ENCODE results near the gene CD151. TPM values are rescaled to one million over a fixed set of nuclear protein-coding genes. Genes with fewer than 3 reads are reported as not detected.

The CD151 gene
- total RNA-seq, 4 donors from 2014 or later: 307 to 1,070 (median 520) TPM

DNA sequence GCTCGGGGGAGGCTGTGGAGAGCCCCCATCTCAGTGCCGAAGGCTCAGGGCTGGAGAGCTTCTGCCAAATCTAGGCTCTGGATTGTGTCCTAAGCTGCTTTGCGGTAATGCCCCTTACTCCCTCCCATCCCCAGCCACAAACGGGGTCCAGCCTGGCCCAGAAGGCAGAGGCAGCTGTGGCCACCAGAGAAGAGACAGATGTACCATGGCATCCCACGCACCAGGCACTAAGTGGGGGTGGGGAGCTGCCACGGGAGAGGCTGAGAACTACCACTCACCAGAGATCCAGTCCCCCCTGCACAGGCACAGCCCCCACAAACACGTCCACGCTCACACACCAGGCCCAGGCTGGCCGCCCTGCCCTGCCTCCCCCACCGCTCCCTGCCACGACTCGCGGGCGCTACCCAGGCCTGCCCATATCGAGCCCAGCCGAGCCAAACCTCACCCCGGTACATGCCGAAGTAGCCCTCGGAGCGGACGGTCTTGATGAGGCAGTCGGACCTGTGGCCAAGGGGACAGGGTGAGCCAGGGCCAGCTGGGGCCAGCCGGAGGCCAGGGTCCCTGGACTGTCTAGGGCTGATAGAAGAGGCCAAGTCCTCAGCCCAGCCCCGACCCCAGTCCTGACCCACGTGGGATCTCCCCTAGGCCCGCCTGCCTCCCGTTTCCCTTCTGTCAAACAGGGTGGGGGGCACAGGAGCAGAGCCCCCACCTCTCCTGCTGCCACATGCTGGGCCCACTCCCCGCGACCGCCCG is 38.6 kb upstream of the CD151 start:
- TF ChIP-seq, protein P1, sequence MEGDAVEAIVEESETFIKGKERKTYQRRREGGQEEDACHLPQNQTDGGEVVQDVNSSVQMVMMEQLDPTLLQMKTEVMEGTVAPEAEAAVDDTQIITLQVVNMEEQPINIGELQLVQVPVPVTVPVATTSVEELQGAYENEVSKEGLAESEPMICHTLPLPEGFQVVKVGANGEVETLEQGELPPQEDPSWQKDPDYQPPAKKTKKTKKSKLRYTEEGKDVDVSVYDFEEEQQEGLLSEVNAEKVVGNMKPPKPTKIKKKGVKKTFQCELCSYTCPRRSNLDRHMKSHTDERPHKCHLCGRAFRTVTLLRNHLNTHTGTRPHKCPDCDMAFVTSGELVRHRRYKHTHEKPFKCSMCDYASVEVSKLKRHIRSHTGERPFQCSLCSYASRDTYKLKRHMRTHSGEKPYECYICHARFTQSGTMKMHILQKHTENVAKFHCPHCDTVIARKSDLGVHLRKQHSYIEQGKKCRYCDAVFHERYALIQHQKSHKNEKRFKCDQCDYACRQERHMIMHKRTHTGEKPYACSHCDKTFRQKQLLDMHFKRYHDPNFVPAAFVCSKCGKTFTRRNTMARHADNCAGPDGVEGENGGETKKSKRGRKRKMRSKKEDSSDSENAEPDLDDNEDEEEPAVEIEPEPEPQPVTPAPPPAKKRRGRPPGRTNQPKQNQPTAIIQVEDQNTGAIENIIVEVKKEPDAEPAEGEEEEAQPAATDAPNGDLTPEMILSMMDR (IDR thresholded peaks at IDR 0.05; ENCODE audit: low read depth): no peak

DNA sequence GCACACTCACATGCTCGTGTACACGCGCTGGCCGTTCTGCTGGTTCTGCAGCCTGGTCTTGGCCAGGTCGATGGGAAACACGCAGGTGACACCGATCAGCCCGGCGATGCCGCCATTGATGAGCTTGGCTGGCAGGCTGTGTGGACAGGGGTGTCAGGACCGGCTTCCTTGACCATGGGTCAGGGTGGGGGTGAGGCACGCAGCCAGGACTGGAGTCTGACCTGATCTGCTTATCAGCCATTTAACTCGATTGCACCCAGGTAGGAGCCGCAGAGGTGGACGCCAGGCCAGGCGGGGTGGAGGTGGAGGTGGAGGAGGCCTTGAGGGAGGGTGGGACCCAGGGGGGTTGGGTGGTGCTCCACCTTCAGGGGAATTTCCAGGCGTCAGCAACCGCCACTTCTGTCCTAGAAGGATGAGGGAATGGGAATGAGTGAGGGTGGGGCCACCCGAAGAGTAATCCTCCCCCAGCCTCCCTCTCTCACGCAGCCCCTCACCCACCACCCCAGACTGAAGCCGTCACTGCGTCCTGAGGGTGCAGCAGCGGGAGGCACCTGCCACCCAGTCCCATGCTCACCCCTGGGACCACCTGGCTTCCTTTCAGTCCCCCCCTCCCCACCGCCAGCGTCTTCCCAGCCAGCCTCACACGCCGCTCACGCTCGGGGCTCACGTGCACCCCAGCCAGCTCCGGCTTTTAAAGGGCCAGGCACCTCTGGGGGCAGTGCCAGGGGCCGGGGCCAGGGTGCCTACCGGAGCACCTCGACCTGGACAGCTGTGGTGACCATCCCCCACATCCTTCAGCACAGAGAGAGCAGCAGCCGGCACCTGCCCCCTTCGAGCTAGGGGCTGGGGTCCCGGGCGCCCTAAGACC is 37.8 kb upstream of the CD151 start:
- TF ChIP-seq, protein P1 (IDR thresholded peaks at IDR 0.05; ENCODE audit: low read depth): no peak

DNA sequence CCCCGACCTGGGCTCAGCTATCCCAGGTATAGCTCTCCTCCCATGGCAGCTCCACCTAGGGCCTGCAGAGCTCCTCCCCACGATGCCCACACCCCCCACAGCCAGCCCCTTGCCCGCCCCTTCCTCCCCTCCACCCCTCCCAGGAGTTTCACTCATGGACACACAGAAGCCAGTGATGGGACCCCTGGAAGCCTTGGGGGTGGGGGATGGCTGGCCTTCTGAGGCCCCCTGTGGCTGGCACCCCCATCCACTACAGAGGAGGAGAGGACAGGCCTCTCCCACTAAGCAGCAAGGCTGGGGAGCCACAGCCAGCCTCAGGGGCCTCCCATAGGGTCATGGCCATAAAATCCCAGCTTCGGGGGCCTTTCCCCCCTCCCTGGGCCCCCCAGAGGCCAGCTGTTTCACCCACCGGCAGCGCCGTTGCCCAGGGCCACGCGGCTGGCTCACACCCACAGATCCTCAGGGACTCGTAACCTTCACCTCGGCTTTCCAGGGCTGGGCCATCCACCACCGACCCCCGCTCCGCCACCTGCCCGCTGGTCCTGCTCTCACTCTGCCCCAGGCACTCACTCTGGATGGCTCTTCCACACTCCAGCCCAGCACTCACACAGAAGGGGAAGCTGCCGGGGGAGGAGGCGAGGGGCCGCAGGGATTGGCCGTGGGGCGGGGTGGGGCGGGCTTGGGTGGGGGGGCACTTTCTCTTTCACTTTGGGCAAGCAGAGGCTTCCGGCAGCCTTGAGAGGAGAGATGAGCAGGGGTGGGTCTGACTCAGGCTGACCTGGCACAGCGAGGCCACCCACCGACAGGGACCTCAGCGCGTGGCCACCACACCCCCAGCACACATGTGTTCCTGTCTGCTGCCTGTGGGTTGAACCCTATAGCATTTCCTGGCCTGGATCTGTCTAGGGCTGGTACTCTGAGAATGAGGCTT is 36.9 kb upstream of the CD151 start:
- TF ChIP-seq, protein P1 (IDR thresholded peaks at IDR 0.05; ENCODE audit: low read depth): no peak

DNA sequence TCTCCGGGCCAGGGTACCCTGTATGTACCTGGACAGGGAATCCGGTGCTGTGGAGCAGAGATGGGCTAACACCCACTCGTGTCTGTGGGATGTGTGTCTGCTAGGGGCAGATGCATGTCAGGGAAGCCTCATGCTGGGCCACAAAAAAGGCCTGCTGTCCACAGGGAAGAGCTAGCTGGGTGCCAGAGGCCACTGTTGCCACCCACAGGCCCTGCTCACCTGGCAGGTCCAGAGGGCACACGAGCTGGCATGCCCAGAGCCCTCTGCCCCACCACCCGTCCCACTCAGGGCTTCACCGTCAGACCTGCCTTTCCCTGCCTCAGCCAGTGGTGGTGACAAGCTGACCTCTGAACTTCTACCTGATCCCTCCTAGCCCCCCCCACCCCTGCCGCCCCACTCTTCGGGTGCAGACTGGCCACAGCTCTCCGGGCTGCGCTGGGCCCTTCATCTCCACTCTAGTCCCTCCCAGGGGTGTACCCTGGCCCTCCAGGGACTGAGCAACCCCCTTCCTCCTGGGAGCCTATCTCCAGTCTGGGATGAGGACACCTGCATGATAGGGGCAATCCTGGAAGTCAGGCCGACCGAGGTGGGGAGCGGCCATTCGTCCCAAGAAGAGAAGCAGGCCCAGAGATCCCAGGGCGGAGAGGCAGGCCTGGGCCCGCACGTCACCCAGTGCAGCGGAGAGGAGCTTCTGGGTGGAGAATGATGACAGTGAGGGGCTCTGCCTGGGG is 36.0 kb upstream of the CD151 start:
- TF ChIP-seq, protein P1 (IDR thresholded peaks at IDR 0.05; ENCODE audit: low read depth): no peak

DNA sequence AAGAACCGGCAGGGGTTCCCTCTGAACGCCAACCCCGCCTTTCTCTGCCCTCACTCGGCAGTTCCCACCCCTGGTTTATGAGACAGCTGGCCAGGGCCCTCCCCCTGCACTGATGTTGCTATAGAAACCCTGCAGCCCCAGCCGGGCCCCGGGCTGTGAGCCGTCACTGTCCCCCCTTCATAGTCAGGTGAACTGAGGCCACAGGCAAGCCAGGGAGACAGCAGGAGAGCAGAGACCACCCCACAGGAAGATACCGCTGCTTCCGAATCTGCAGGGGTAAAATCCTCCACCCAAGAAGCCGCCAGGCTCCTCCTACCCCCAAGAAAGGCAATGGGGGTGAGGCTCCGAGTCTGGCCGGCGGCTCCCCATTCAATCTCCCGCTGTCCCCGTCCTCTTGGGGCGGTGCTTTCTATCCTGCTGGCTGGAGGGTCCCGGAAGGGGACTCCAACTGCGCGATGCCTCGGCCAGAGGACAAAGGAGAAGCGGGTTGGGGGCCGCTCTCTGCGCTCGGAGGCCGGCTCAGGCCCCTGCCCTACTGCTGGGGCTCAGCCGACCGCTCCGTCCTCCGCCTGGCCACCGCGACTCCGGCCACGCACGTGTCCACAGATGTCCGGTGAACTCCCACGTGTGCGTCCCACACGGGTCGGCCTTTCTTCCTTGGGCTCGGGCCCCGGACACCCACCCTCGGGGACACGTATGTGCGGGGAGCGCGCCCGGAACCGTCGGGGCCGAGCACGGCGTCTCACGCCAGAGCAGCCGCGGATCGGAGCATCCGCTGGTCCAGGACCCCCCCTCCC is 35.3 kb upstream of the CD151 start:
- TF ChIP-seq, protein P1 (IDR thresholded peaks at IDR 0.05; ENCODE audit: low read depth): no peak

DNA sequence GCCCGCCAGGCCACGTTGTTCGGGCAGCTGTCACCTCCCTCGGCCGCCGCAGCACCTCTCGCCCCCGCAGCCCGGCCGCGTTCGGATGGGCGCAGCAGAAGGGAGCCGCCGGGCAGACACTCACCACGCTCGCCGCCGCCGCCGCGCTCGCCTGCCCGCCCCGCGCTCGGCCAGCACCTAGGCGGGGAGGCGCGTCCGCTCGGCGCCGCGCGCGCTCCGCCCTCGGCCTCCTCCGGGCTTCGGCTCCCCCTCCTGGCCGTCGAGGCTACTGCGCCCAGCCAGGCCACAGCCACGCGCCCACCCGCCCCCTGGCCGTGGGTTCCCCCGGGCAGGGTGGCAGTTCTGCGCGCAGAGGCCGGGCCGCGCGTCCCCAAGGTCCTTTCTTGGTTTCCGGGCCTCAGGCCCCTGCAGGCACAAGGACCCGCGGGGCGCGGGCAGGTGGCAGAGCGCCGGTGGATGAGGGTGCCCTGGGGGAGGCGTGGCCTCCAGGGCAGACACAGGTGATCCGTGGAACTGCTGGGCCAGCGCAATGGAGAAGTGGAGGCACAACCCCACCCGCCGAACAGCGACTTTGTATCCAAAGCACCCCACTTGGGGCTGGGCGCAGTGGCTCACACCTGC is 34.5 kb upstream of the CD151 start, which contains the start of gene SLC25A22:
TSS of gene SLC25A22 (minus strand) at position 189 of the 621 bp plus-strand sequence. CDS start 3,275 bp downstream, outside the sequence.
- TF ChIP-seq, protein P1 (IDR thresholded peaks at IDR 0.05; ENCODE audit: low read depth): no peak

Data from subcutaneous adipose tissue (tissue), 4 donors.